ENCODE results near the gene LCA5.

The LCA5 gene

GRCh38 chr6:79574630-79575225, 37.5 kb upstream of the LCA5 start:
- no peak overlapping the region for H3K27ac ChIP-seq (ENCODE audit: low read depth, low read length, poor library complexity, severe bottlenecking)
- H3K36me3 ChIP-seq (ENCODE audit: insufficient read depth, low read length): no peaks in the 10 kb centered on the region
- H3K79me2 ChIP-seq (ENCODE audit: insufficient read depth, low read length): no peaks in the 10 kb centered on the region
- no peaks in the 10 kb centered on the region for H3K27me3 ChIP-seq (ENCODE audit: insufficient read depth, low read length)
- no peak overlapping the region for H3K9ac ChIP-seq (ENCODE audit: low read length)
- H3F3A ChIP-seq (ENCODE audit: insufficient read depth, low read length): no peaks in the 10 kb centered on the region
- no peaks in the 10 kb centered on the region for H3K9me2 ChIP-seq (ENCODE audit: low read depth, low read length)
- H3K4me3 ChIP-seq (ENCODE audit: low read depth, low read length, poor library complexity, severe bottlenecking): no peak overlapping the region
- H2AFZ ChIP-seq (ENCODE audit: low read length): no peak overlapping the region
- H3K4me1 ChIP-seq (ENCODE audit: insufficient read depth, low read length, severe bottlenecking): no peaks in the 10 kb centered on the region
- no peaks in the 10 kb centered on the region for H3K9me3 ChIP-seq (ENCODE audit: low read length)
- H3K4me2 ChIP-seq (ENCODE audit: low read length): no peak overlapping the region
- no peaks in the 10 kb centered on the region for H4K20me1 ChIP-seq (ENCODE audit: insufficient read depth, low read length)
- TF ChIP-seq EZH2 (IDR thresholded peaks at IDR 0.05; ENCODE audit: borderline replicate concordance, low read length) (no peak), CTCF (IDR thresholded peaks at IDR 0.05; ENCODE audit: low read length) (no peak)

GRCh38 chr6:79574174-79574573, 36.9 kb upstream of the LCA5 start:
- Histone ChIP-seq H3K4me1 (ENCODE audit: insufficient read depth, low read length, severe bottlenecking) (no peaks in the 10 kb centered on the region), H3K79me2 (ENCODE audit: insufficient read depth, low read length) (no peaks in the 10 kb centered on the region), H3K27ac (ENCODE audit: low read depth, low read length, poor library complexity, severe bottlenecking) (no peak overlapping the region), H3K4me3 (ENCODE audit: low read depth, low read length, poor library complexity, severe bottlenecking) (no peak overlapping the region), H3K4me2 (ENCODE audit: low read length) (no peak overlapping the region), H2AFZ (ENCODE audit: low read length) (no peak overlapping the region), H3K27me3 (ENCODE audit: insufficient read depth, low read length) (no peaks in the 10 kb centered on the region), H4K20me1 (ENCODE audit: insufficient read depth, low read length) (no peaks in the 10 kb centered on the region), H3K9me2 (ENCODE audit: low read depth, low read length) (no peaks in the 10 kb centered on the region), H3K36me3 (ENCODE audit: insufficient read depth, low read length) (no peaks in the 10 kb centered on the region), H3F3A (ENCODE audit: insufficient read depth, low read length) (no peaks in the 10 kb centered on the region), H3K9me3 (ENCODE audit: low read length) (no peaks in the 10 kb centered on the region), H3K9ac (ENCODE audit: low read length) (no peak overlapping the region)
- TF ChIP-seq CTCF (IDR thresholded peaks at IDR 0.05; ENCODE audit: low read length): no peak
- TF ChIP-seq EZH2 (IDR thresholded peaks at IDR 0.05; ENCODE audit: borderline replicate concordance, low read length): no peak

- H3K4me2 ChIP-seq (ENCODE audit: low read length): no peak overlapping the region
- H3K4me1 ChIP-seq (ENCODE audit: insufficient read depth, low read length, severe bottlenecking): no peaks in the 10 kb centered on the region
Observed at GRCh38 chr6:79571030-79571367, 33.8 kb upstream of the LCA5 start.

More at GRCh38 chr6:79571030-79571367, 33.8 kb upstream of the LCA5 start:
- no peak overlapping the region for H2AFZ ChIP-seq (ENCODE audit: low read length)
- no peak overlapping the region for H3K27ac ChIP-seq (ENCODE audit: low read depth, low read length, poor library complexity, severe bottlenecking)
- H4K20me1 ChIP-seq (ENCODE audit: insufficient read depth, low read length): no peaks in the 10 kb centered on the region
- H3K36me3 ChIP-seq (ENCODE audit: insufficient read depth, low read length): no peaks in the 10 kb centered on the region
- H3K27me3 ChIP-seq (ENCODE audit: insufficient read depth, low read length): no peaks in the 10 kb centered on the region
- no peaks in the 10 kb centered on the region for H3F3A ChIP-seq (ENCODE audit: insufficient read depth, low read length)
- H3K79me2 ChIP-seq (ENCODE audit: insufficient read depth, low read length): no peaks in the 10 kb centered on the region
- H3K9me2 ChIP-seq (ENCODE audit: low read depth, low read length): no peaks in the 10 kb centered on the region
- no peak overlapping the region for H3K4me3 ChIP-seq (ENCODE audit: low read depth, low read length, poor library complexity, severe bottlenecking)
- no peak overlapping the region for H3K9ac ChIP-seq (ENCODE audit: low read length)
- no peaks in the 10 kb centered on the region for H3K9me3 ChIP-seq (ENCODE audit: low read length)
- TF ChIP-seq EZH2 (IDR thresholded peaks at IDR 0.05; ENCODE audit: borderline replicate concordance, low read length) (no peak), CTCF (IDR thresholded peaks at IDR 0.05; ENCODE audit: low read length) (no peak)
